ENCODE results near the gene HSPA1L. TPM values are rescaled to one million over a fixed set of nuclear protein-coding genes. Genes with fewer than 3 reads are reported as not detected.
"Not testable (repeated sequence)": the region's sequence is repeated elsewhere in the genome, so short reads cannot be mapped to it uniquely, and the experiment has no call there.

Gene HSPA1L
- 0.87 and 2.0 TPM in 2 replicates for total RNA-seq

DNA sequence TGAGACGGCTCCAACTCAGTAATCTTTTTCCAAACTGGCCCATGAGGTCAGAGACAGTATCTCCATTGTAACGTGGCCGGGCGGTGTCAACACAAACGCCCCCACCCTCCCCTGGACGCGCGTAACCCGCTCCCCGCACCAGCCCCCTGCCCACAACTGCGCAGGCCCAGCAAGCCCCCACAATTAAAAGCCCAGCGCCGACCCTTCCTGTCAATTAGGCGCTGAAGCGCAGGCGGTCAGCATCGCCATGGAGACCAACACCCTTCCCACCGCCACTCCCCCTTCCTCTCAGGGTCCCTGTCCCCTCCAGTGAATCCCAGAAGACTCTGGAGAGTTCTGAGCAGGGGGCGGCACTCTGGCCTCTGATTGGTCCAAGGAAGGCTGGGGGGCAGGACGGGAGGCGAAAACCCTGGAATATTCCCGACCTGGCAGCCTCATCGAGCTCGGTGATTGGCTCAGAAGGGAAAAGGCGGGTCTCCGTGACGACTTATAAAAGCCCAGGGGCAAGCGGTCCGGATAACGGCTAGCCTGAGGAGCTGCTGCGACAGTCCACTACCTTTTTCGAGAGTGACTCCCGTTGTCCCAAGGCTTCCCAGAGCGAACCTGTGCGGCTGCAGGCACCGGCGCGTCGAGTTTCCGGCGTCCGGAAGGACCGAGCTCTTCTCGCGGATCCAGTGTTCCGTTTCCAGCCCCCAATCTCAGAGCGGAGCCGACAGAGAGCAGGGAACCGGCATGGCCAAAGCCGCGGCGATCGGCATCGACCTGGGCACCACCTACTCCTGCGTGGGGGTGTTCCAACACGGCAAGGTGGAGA is at the start of gene HSPA1L, which contains the start of gene HSPA1A:
HSPA1L (minus strand) TSS at position 259 of the 814 bp plus-strand sequence. CDS start 3,311 bp downstream, outside the sequence.
HSPA1A (plus strand) TSS at position 519 of the 814 bp plus-strand sequence; CDS start at position 733, 214 bp downstream.
- peak; percentile 88 for DNase-seq (ENCODE audit: low read depth)

DNA sequence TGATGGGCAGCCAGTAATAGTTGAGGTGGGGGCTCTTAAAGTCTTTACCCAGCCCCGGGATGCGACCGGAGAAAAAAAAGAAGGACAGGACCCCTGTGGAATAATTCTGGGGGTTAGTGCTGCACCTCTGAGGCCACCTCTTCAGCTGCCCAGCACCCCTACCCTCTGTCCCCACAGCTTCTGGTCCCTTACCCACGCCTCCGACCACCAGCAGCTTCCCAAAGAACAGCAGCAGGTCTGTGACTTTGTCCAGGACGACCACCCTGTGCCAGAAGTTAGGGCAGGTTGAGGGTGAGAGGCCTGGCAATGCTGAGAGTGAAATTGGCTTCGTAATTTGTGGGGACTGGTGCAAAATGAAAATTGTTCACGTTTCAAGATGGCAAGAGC is 49.7 kb upstream of the HSPA1L start:
- no peak for DNase-seq (ENCODE audit: low read depth)

DNA sequence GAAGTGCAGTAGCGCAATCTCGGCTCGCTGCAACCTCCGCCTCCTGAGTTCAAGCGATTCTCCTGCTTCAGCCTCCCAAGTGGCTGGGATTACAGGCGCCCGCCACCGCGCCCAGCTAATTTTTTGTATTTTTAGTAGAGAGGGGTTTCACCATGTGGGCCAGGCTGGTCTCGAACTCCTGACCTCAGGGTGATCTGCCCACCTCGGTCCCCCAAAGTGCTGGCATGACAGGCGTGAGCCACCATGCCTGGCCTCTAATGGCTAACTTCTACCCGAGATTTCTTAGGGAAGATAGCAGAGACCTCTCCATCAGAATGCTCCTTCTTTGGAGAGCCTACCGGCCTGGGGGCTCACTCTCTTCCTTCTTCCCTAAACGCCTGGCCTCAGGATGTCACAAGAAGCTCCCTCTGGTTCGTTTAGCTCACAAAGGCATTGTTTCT is 49.1 kb upstream of the HSPA1L start:
- not testable (repeated sequence) for DNase-seq (ENCODE audit: low read depth)

DNA sequence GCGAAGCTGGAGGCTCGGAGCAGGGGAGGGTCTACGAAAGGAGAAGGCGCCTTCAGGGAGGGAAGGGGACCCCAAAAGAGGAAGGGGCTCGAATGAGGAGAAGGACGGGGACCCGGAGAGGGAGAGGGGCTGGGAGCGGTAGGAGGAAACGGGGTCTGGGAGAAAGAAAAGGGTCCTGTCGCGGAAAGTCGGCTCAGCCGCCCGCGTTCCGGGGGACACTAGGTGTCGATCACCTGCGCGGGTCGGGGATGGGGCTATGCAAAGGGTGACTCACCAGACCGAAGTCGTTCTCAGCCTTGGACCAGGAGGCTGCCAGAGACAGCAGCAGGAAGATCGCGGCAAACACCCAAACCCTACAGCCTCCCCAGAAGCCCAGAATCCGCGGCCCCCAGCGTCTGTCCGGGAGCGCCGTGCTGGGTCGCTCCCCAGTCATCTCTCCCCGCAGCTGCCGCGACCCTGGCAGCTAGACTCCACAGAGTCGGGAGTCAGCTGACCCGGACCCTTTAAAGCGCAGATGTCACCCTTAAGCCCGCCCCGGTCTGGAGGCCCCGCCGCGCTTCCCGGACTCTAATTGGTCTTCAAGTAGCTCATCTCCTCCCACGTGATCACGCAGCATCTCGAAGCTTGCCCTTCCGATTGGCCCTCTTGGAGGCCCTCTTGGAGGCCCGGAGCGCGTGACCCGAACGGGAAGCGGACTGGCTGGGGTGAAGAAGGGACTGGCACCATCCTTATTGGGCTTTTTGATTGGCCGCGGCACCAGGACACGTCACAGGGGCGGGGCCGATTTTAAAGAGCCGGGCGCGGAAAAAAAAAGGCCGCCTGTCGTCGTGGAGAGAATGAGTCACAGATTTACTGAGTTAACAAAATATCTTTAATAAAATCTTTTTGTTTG is 47.5 kb upstream of the HSPA1L start, which contains the start of gene NEU1:
NEU1 (minus strand) TSS at position 478 of the 892 bp plus-strand sequence; CDS start at position 433, 45 bp downstream.
- peak; percentile 100 for DNase-seq (ENCODE audit: low read depth)

DNA sequence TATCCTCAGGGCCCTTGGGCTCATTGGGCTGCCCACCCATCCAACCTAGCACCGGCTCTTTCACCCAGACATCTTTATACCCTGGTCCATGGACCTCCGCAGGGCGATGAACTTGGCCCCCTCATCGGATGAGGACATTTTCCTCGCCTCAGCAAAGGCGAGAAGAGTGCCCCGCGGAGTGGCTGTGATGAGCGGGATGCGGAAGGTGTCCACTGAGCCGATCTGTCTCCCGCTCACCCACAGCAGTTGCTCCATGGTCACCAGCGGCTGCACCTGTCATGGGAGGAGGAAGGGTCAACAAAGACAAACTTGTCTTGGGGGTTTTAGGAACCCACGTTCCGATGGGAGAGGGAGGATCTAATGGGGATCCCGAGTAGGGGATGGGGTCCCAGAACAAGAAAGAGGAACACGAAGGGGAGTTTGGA is 46.8 kb upstream of the HSPA1L start:
- DNase-seq (ENCODE audit: low read depth), result no peak

DNA sequence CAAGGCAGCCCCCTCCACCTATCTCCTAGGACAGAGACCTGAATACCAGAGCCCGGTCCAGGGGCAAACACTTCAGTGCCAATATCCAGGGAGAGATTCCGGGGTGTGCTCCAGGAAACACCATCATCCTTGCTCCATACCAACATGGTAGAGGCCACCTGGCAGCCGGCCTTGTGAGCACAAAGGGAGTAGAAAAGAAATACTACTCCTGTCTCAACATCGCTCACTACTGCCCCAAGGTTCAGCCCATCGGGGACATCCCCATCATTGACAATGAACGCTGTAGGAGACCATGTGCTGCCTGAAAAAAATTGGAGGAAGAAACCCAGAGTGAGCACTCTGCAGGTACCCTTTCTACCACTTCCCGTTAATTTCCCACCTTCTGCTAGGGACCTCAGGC is 46.1 kb upstream of the HSPA1L start:
- DNase-seq (ENCODE audit: low read depth), result no peak

DNA sequence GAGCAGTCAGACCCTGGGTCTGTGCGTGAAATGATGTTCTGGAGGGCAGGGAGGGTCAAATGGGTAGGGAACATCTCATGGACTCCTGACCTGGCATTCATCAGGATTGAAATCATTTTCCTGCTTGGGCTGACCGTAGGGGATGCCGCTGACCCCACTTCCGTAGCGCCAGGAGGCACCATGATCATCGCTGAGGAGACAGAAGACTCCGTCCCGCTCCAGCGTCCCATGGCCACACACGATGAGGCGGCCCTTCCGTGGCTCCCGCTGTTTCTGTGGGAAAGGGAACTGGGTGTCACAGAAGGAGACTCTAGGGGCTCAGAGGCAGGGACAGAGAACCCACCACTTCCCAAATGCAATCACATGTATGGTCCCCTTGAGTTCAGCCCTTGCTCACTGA is 45.3 kb upstream of the HSPA1L start:
- no peak for DNase-seq (ENCODE audit: low read depth)

DNA sequence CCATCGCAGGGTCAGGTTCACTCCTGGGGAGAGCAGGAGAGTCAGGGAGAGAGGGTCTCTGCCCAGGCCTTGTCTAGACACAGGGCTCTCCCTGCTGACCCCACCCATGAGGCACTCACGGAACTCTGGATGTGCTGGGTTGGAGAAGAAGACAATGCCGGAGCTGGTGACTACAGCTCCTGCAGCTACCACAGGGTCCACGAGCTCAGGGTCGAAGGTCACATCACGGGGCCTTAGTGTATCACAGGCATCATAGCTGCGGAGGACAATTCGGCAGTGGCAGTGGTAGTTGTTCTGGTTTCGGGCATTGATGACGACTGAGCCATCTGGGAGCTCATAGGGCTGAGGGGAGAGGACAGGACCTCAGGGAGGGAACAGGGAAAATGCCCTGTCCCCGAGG is 44.8 kb upstream of the HSPA1L start:
- DNase-seq (ENCODE audit: low read depth), result no peak

DNA sequence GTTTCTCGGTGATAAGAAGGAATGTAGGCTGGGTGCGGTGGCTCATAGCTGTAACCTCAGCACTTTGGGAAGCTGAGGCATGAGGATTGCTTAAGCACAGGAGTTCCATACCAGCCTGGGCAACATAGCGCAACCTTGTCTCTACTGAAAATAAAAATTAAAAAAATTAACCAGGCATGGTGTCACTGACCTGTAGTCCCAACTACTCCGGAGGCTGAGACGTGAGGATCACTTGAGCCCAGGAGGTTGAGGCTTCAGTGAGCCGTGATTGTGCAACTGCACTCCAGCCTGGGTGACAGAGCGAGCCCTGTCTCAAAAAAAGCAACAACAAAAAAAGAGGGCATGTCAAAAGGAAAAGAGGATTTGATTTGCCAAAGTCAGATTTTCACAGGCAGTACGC is 43.6 kb upstream of the HSPA1L start:
- no peak for DNase-seq (ENCODE audit: low read depth)

DNA sequence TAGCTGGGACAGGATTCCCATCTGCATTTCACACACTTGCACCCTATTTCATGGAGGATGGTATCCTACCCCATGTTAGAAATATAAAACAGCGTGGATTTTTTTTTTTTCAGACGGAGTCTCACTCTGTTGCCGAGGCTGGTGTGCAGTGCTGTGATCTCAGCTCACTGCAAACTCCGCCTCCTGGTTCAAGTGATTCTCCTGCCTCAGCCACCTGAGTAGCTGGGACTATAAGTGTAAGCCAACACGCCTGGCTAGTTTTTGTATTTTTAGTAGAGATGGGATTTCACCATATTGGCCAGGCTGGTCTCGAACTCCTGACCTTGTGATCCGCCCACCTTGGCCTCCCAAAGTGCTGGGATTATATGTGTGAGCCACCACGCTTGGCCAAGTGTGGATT is 42.7 kb upstream of the HSPA1L start:
- DNase-seq (ENCODE audit: low read depth), result not testable (repeated sequence)

DNA sequence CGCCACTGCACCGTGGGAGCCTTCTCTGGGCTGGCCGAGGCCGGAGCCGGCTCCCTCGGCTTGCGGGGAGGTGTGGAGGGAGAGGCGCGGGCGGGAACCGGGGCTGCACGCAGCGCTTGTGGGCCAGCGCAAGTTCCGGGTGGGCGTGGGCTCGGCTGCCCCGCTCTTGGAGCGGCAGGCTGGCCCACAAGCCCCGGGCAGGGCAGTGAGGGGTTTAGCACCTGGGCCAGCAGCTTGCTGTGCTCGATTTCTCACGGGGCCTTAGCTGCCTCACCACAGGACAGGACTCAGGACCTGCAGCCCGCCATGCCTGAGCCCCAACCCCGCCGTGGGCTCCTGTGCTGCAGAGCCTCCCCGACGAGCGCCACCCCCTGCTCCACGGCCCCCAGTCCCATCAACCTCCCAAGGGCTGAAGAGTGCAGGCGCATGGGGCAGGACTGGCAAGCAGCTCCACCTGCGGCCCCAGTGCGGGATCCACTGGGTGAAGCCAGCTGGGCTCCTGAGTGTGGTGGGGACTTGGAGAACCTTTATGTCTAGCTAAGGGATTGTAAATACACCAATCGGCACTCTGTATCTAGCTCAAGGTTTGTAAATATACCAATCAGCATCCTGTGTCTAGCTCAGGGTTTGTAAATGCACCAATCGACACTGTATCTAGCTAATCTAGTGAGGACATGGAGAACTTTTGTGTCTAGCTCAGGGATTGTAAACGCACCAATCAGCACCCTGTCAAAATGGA is 37.1 kb upstream of the HSPA1L start:
- not testable (repeated sequence) for DNase-seq (ENCODE audit: low read depth)

DNA sequence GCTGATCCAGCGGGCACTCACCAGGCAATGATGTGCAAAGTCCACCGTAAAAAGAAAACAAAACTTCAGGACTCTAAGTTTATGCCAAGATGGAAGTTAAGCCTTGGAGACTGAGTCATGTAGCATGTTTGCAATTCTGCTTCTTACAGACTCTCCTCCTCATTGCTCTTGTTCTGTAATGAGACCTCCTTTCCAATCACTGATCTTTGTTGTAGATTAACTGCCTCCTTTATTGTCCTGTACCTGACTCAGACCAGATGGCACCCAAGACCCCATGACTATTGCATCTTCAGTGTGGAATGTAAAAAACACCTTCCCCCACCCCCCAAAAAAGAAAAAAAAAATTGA is 36.4 kb upstream of the HSPA1L start:
- DNase-seq (ENCODE audit: low read depth), result peak; percentile 89

DNA sequence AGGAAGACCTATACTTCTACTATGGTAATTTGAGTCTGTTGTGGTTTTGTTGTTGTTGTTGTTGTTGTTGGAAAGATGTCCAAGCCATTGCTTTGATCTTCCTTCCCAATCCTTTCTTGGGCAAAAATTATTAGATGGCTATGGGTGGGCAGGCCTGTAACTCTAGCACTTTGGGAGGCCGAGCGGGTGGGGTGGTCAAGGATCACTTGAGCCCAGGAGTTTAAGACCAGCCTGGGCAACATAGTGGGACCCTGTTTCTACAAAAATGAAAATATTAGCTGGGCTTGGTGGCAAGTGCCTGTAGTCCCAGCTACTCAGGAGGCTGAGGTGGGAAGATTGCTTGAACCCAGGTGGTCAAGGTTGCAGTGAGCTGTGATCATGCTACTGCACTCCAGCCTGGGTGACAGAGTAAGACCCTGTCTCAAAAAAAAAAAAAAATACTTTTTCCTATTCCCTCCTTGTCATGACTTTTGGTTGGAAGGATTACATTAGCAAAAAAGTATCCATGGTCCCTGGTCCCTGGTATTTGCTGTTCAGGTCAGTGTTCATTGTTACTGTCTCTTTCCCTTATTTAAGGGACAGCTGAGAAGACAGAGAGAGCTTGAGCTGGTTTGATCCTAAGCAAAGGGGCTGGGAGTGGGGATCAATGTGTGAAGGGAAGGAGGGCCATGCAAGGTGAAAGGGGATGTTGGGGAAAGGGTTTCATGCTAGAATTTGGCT is 35.8 kb upstream of the HSPA1L start:
- no peak for DNase-seq (ENCODE audit: low read depth)

DNA sequence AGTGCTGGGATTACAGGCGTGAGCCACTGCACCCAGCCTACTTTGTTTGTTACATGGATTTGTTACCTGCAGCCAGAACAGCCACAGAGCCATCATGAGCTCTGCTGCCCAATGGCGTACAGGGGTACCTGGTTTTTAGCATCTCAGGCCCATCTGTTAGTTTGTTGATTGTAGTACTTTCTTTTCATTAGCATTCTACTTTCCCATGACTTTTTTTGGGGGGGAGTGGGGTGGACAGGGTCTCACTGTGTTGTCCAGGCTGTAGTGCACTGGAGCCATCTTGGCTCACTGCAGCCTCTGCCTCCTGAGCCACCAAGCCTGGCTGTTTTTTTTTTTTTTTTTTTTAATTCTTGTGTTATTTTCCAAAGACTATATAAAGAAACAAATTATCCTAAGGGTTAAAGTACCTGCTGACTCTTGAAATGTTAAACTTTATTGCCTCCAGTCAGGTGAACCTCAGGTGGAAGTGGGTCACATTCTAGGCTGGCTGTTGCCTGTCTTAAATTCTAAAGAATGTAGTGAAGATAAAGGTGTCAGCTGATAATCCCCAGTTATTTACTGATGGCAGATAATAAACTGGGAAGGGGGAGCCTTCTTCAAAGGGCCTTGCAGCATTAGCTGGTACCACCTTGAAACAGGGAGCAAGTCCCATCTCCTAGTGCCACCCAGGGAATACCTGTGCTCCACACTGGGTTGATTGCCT is 32.3 kb upstream of the HSPA1L start:
- DNase-seq (ENCODE audit: low read depth), result no peak

DNA sequence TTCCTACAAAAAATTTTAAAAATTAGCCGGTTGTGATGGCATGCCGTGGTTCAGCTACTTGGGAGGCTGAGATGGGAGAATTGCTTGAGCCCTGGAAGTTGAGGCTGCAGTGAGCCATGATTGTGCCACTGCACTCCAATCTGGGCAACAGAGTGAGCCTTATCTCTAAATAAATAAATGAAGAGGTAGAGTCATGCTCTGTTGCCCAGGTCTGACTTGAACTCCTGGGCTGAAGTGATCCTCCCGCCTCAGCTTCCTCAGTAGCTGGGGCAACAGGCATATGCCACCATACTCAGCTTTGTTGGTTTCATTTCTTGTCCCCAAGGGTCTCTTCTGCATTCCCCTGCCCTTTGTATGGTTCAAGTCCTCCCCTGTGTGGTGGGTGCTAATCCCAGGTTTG is 29.4 kb upstream of the HSPA1L start:
- no peak for DNase-seq (ENCODE audit: low read depth)

DNA sequence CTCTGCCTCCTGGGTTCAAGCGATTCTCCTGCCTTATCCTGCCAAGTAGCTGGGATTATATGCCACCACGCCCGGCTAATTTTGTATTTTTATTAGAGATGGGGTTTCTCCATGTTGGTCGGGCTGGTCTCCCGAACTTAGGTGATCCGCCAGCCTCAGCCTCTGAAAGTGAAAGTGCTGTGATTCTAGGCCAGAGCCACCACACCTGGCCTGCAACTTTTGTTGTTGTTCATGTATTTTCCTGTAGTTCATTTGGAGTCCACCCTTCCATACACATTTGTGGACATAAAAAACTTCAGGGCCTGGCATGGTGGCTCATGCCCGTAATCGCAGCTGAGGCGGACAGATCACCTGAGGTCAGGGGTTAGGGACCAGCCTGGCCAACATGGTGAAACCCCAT is 27.0 kb upstream of the HSPA1L start:
- DNase-seq (ENCODE audit: low read depth), result no peak

DNA sequence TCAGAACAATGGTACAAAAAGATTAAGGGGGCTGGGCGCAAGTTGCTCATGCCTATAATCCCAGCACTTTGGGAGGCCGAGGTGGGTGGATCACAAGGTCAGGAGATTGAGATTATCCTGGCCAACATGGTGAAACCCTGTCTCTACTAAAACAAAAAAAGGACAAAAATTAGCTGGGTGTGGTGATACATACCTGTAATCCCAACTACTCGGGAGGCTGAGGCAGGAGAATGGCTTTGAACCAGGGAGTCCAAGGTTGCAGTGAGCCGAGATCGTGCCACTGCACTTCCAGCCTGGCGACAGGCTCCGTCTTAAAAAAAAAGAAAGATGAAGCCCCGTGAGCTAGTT is 24.7 kb upstream of the HSPA1L start:
- not testable (repeated sequence) for DNase-seq (ENCODE audit: low read depth)

DNA sequence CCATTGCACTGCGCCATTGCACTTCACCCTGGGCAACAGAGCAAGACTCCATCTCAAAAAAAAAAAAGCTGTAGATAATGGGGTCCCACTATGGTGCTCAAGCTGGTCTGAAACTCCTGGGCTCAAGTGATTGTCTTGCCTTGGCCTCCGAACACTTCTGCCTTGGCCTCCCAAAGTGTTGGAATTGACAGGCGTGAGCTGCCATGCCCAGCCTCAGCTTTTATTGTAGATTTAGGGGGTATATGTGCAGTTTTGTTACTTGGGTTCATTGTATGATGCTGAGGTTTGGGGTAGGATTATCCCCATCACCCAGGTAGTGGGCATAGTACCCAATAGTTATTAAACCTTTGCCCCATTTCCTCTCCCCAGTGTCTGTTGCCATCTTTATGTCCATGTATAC is 23.9 kb upstream of the HSPA1L start:
- no peak for DNase-seq (ENCODE audit: low read depth)

DNA sequence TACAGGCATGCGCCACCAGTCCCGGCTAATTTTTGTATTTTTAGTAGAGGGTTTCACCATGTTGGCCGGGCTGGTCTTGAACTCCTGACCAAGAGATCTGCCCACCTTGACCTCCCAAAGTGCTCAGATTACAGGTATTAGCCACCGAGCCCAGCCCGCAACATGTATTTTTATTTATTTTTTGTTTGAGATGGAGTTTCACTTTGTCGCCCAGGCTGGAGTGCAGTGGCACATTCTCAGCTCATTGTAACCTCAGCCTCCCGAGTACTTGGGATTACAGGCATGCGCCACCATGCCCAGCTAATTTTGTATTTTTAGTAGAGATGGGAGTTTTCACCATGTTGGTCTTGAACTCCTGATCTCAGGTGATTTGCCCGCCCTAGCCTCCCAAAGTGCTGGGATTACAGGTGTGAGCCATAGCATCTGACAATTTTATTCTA is 23.1 kb upstream of the HSPA1L start:
- DNase-seq (ENCODE audit: low read depth), result not testable (repeated sequence)

DNA sequence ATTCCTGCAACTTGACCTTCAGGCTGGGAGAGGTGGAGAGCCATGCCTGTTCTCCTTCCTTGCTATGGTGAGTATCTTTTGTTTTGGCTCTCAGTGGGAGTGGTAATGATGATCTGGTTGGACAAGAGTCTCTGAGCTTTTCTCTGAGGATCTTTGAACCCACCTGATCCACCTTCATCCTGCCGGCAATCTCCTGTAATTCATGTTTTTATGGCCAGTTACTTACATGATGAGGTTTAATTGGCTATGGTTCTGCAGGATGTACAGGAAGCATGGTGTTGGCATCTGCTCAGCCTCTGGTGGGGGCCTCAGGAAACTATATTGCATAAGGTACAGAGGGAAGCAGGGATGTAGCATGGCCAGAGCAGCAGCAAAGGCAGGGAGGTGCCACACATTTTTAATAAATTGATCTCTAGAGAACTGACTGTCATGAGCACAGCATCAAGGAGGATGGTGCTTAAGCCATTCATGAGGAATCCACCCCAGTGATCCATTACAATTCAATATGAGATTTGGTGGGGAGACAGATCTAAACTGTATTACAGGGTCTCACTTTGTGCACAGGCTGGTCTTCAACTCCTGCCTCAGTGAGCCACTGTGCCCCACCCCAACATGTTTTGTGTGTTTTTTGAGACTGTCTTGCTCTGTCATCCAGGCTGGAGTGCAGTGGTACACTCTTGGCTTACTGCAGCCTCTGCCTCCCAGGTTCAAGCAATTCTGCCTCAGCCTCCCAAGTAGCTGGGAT is 22.5 kb upstream of the HSPA1L start:
- no peak for DNase-seq (ENCODE audit: low read depth)
